ENCODE measurements around the gene NLGN1. TPM values are rescaled to one million over a fixed set of nuclear protein-coding genes. Genes with fewer than 3 reads are reported as not detected.

Gene NLGN1
- total RNA-seq, 1 experiment from 2014 or later: 4.2 TPM

- no peak for DNase-seq (ENCODE audit: low read depth)
These were observed 697.1 kb downstream of the NLGN1 start for GRCh38 chr3:174094669-174095068.

GRCh38 chr3:174097686-174098085 lies 700.1 kb downstream of the NLGN1 start:
- no peak for DNase-seq (ENCODE audit: low read depth)

GRCh38 chr3:174098746-174099145 lies 701.2 kb downstream of the NLGN1 start:
- peak; percentile 36 for DNase-seq (ENCODE audit: low read depth)

GRCh38 chr3:174099724-174100123 lies 702.2 kb downstream of the NLGN1 start:
- peak; percentile 12 for DNase-seq (ENCODE audit: low read depth)

- DNase-seq (ENCODE audit: low read depth): peak; percentile 74
These were observed 703.2 kb downstream of the NLGN1 start for GRCh38 chr3:174100744-174101143.

- DNase-seq (ENCODE audit: low read depth): peak; percentile 85
These were observed 703.7 kb downstream of the NLGN1 start for GRCh38 chr3:174101244-174101643.

- DNase-seq (ENCODE audit: low read depth): no peak
These were observed 704.7 kb downstream of the NLGN1 start for GRCh38 chr3:174102274-174102673.

- peak; percentile 39 for DNase-seq (ENCODE audit: low read depth)
These were observed 705.3 kb downstream of the NLGN1 start for GRCh38 chr3:174102866-174103265.

- no peak for DNase-seq (ENCODE audit: low read depth)
These were observed 713.2 kb downstream of the NLGN1 start for GRCh38 chr3:174110761-174111160.

- DNase-seq (ENCODE audit: low read depth): no peak
These were observed 714.2 kb downstream of the NLGN1 start for GRCh38 chr3:174111776-174112175.

- peak; percentile 18 for DNase-seq (ENCODE audit: low read depth)
These were observed 718.9 kb downstream of the NLGN1 start for GRCh38 chr3:174116421-174116820.

GRCh38 chr3:174120997-174121396 lies 723.5 kb downstream of the NLGN1 start:
- DNase-seq (ENCODE audit: low read depth): no peak

- no peak for DNase-seq (ENCODE audit: low read depth)
These were observed 724.9 kb downstream of the NLGN1 start for GRCh38 chr3:174122411-174122810.

GRCh38 chr3:174125267-174125824 lies 727.8 kb downstream of the NLGN1 start:
- DNase-seq (ENCODE audit: low read depth): peak; percentile 65

- DNase-seq (ENCODE audit: low read depth): peak; percentile 37
These were observed 729.6 kb downstream of the NLGN1 start for GRCh38 chr3:174126990-174127758.

GRCh38 chr3:174132006-174132405 lies 734.5 kb downstream of the NLGN1 start:
- no peak for DNase-seq (ENCODE audit: low read depth)

GRCh38 chr3:174132421-174133042 lies 735.0 kb downstream of the NLGN1 start:
- DNase-seq (ENCODE audit: low read depth): no peak

GRCh38 chr3:174146008-174146407 lies 748.5 kb downstream of the NLGN1 start:
- DNase-seq (ENCODE audit: low read depth): no peak

- no peak for DNase-seq (ENCODE audit: low read depth)
These were observed 750.3 kb downstream of the NLGN1 start for GRCh38 chr3:174147798-174148197.

GRCh38 chr3:174153871-174154270 lies 756.3 kb downstream of the NLGN1 start:
- DNase-seq (ENCODE audit: low read depth): peak; percentile 25

- peak; percentile 5 for DNase-seq (ENCODE audit: low read depth)
These were observed 758.7 kb downstream of the NLGN1 start for GRCh38 chr3:174156200-174156599.

- peak; percentile 13 for DNase-seq (ENCODE audit: low read depth)
These were observed 761.1 kb downstream of the NLGN1 start for GRCh38 chr3:174158674-174159073.

GRCh38 chr3:174159604-174160003 lies 762.1 kb downstream of the NLGN1 start:
- DNase-seq (ENCODE audit: low read depth): no peak

All from M059J (cell line).